GM19099 (cell line): ENCODE data around the gene DSN1.

Experiments
- POLR2A ChIP-seq: IDR thresholded peaks from 3 replicates; pipeline ENCODE4 v1.6.1; 2011; ENCODE audit warnings: low read depth; ENCODE audit not compliant: insufficient read length; ENCODE audit errors: extremely low read depth

The DSN1 gene

GRCh38 chr20:36805396-36805795 lies 31.8 kb upstream of the DSN1 start:
- TF ChIP-seq POLR2A, result no peak

DNA sequence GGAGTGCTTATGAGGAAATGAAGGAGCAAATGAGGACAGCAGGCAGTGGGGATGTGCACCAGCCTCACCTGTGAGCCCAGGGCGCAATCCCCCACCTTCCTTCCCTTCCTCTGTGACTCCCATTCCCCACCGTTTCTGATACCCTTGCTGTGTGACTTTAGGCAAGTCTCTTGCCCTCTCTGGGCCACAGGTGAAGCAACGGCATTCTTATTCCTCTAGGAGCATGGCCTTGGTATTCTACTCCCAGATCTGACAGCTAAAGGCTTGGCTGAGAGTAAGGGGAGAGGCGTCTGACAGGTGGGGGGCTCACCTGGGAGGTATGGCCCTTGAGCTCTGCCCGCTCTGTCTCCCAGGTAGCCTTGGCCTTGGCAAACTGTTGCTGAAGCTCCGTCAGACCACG lies 30.9 kb upstream of the DSN1 start:
- TF ChIP-seq POLR2A, result no peak

DNA sequence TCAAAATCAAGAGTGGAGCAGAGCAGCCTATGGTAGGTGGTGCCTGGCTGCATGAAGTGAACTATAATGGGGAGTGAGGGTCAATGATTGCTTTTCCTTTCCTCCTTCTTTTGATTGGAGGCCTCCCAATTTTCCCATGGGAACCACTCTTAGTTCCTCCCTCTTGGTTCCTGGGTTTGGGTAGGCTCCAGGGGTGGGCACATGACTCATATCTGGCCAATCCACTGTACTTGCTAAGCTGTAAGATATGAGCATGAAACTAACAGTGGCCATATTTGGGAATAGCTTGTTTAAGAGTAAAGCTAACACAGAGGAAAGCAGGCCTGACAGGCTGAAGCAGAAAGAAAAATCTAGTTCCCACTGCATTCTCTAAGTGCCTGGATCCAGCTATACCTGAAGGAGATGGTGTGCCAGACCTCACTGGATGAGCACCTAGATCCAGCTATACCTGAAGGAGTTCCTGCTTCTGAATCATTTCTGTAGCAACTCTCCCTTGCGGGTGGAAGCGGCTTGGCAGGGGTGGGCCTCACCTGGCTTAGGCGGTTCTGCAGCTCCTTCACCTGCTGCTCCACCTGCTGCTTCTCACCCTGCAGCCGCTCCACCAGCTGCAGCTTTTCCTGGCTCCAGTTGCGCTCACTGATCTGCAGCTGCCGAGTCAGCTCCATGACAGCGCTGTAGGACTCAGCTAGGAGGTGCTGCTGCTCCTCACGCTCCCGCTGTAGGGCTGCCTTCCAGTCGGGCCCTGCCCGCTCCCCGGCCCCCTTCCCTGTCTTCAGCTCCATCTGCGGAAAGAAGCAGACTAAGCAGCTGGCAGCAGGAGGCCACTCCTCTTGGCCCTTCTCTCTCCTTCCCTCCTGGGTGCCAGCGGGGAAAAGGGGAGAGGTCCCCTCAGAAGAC lies 29.0 kb upstream of the DSN1 start:
- TF ChIP-seq POLR2A, result no peak

- TF ChIP-seq POLR2A, result no peak
Observed at GRCh38 chr20:36800410-36800809, 26.8 kb upstream of the DSN1 start.

DNA sequence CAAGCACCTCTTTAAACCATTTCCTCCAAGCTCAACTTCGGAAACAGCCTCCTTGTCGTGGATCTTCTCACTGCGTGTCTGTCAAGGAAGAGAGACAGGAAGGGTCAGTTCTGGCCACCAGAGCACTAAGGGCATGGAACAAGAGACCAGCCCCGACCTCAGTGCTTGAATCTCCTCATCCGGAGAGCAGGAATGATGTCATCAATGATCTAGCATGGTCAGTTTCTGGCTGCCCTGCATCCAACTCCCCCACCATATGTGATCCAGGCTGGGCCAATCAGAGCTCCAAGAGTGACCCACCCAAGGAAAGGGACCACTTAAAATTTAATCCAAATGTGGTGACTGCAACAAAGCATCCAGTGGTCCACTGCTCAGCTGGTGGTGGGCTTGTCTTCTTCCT lies 23.3 kb upstream of the DSN1 start:
- no peak for TF ChIP-seq POLR2A

- TF ChIP-seq POLR2A, result no peak
Observed at GRCh38 chr20:36796117-36796516, 22.6 kb upstream of the DSN1 start.

- no peak for TF ChIP-seq POLR2A
Observed at GRCh38 chr20:36795691-36796090, 22.1 kb upstream of the DSN1 start.

DNA sequence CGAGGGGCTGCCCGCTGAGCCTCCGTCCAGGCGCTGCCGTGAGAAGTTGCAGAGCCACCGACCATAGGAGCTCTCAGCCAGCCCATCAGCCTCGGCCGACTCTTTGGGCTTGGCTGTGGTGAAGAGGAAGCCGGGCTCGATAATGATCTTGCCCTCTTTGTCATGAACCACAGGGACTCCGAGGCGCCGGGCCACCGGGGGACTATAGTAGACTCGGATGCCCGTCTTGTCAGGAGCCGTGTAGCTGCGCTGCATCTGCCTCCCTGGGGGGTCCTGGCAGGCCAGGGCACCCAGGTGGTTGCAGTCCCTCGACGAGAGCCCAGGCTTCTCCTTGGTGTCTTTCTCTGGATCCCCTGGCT lies 20.5 kb upstream of the DSN1 start:
- no peak for TF ChIP-seq POLR2A

DNA sequence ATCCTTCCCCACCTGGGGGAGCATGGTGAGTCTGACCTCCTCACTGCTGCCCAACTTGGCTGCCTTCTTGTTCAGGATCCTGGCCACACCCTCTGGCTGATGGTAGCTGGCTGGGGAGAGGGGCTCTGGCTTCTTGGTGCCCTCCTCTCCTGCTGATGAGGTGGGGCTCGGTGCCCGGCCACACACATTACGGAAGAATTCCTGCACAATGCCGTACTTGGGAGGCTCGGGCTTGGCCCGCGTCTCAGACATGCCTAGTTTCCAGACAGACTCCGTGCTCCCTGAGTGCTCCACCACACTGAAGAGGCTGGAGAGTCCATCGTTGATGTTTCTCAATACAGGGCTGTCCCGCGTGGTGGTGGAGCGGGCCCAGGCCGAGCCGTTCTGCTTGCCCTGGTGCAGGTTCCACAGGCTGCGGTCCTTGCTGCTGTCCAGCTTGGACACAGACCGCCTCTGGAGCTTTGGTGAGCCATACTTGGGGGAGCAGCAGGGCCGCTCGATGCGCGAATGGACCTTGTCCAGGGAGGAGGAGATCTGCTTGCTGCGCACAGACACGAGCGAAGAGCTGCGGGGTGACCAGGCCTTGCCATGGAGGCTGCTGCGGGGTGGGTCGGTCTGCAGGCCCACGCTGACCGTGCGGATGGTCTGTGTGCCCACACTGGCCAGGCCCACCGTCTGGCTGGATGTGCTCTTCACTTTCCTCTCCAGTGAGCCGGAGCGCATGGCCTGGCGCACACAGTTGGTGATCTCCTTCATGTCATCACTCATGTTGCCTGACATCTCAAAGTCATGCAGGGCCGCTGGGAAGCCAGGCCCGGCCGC lies 19.9 kb upstream of the DSN1 start:
- TF ChIP-seq POLR2A, result no peak

DNA sequence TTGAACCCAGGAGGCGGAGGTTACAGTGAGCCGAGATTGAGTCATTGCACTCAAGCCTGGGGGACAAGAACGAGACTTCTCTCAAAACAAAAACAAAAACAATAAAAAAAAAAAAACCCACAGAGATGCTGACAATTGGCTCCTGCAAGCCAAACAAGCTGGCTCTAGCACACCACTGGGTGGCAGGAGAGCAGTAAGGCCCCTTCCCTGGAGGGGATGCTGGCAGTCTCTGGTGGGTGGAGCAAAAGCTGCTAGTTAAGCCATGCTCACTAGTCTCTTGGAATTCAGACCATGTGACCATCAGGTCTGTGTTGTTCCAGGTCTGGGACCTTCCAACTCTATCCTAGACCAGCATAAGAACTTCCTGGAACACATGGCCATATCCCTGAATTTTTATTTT lies 18.9 kb upstream of the DSN1 start:
- TF ChIP-seq POLR2A, result no peak

GRCh38 chr20:36791862-36792261 lies 18.3 kb upstream of the DSN1 start:
- TF ChIP-seq POLR2A, result no peak

DNA sequence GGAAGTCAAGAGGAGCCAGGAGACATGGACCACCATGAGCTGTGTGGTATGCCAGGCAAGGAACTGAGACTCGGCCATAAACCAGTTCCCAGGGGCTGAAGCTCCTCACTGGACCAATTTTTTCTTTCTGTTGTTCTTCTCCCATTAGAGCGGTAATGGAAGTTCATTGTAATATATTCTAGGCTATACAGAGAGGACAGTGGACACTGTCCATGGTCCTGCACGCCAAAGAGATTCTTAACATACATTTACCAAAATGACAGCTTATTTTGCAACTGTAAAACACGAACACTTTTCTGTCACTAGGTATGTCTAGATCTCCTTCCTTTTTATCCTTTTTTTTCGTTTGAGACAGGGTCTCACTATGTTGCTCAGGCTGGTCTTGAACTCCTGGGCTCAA lies 13.1 kb upstream of the DSN1 start:
- TF ChIP-seq POLR2A, result no peak

DNA sequence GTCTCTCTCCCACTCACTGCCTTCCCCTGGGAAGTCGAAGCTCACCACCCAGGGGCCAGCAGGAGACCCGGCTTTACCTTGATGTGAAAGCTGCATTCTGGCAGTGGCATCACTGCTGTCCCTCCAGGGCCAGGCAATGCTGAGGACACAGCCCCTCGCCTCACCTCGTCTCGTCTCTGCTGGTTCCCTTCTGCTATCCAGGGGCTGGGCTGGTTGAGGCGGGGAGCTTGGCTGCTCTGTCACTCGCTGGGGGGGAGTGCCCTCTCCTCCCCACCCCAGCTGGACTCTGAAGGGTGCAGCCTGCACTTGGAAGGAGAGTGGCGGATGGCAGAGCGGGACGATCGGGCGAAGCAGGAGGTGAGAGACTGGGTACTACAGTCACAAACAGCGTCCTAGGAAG lies 12.7 kb upstream of the DSN1 start:
- no peak for TF ChIP-seq POLR2A

GRCh38 chr20:36785308-36785707 lies 11.7 kb upstream of the DSN1 start:
- TF ChIP-seq POLR2A, result no peak

GRCh38 chr20:36784900-36785299 lies 11.3 kb upstream of the DSN1 start:
- TF ChIP-seq POLR2A, result no peak

- no peak for TF ChIP-seq POLR2A
Observed at GRCh38 chr20:36784116-36784515, 10.6 kb upstream of the DSN1 start.
